SK-N-SH (cell line): ENCODE results near the gene THADA.

Experiments used
- CTCF ChIP-seq: fragments of 200-600 bp; sonication (generic); IDR thresholded peaks from 2 replicates; pipeline ENCODE4 v1.6.1; 2017; ENCODE audit warnings: antibody characterized with exemption, mild to moderate bottlenecking, moderate library complexity
- EP300 ChIP-seq, 2 experiments: IDR thresholded peaks; 2 replicates each; pipeline versions ENCODE4 v1.4.0 to v1.6.1; 2012; ENCODE audit warnings: borderline replicate concordance in 1 of 2, low read depth in 1 of 2, low read length in 1 of 2
- JUND ChIP-seq: IDR thresholded peaks from 2 replicates; pipeline ENCODE4 v1.4.0; 2012
- RAD21 ChIP-seq: IDR thresholded peaks from 2 replicates; pipeline ENCODE4 v1.6.1; 2012; ENCODE audit warnings: mild to moderate bottlenecking, low read length
- RCOR1 ChIP-seq: fragments of 150-350 bp; IDR thresholded peaks from 2 replicates; pipeline ENCODE4 v1.6.1; 2017; ENCODE audit warnings: antibody characterized with exemption, low read length
- SIN3A ChIP-seq: IDR thresholded peaks from 2 replicates; pipeline ENCODE4 v1.6.1; 2012; ENCODE audit warnings: low read depth, mild to moderate bottlenecking, low read length, moderate library complexity, borderline replicate concordance
- USF2 ChIP-seq: fragments of 150-350 bp; IDR thresholded peaks from 2 replicates; pipeline ENCODE4 v1.6.1; 2017; ENCODE audit warnings: antibody characterized with exemption, low read length, low read depth, borderline replicate concordance
- YY1 ChIP-seq: IDR thresholded peaks from 2 replicates; pipeline ENCODE4 v1.4.0; 2012; ENCODE audit warnings: low read depth, mild to moderate bottlenecking

- no peak for TF ChIP-seq USF2
- TF ChIP-seq CTCF: no peak
- no peak for TF ChIP-seq JUND
- TF ChIP-seq YY1: no peak
- no peak for TF ChIP-seq RCOR1
- TF ChIP-seq SIN3A: no peak
- TF ChIP-seq EP300 (IDR thresholded peaks at IDR 0.05; ENCODE audit: borderline replicate concordance in 1 of 2, low read depth in 1 of 2, low read length in 1 of 2): no peak
- TF ChIP-seq RAD21: no peak
These were observed 157.5 kb downstream of the THADA start for GRCh38 chr2:43438342-43438741.
